VCaP (cell line): ENCODE data around the gene BTBD9.
"Not testable (repeated sequence)": the region's sequence is repeated elsewhere in the genome, so short reads cannot be mapped to it uniquely, and the experiment has no call there.

Source experiments
- H3K27ac ChIP-seq: fragments of 450-650 bp; 2 replicates; pipeline ENCODE4 v1.5.1; 2017
- CTCF ChIP-seq: fragments of 450-650 bp; conservative IDR thresholded peaks from 2 replicates; pipeline ENCODE4 v1.5.1; 2017; ENCODE audit warnings: mild to moderate bottlenecking, moderate library complexity

The BTBD9 gene

GRCh38 chr6:38429546-38429945, 210.2 kb downstream of the BTBD9 start:
- TF ChIP-seq CTCF = no peak

GRCh38 chr6:38427492-38428210, 212.1 kb downstream of the BTBD9 start:
- no peak for TF ChIP-seq CTCF
- H3K27ac ChIP-seq = no peak overlapping the region

More at GRCh38 chr6:38429546-38429945, 210.2 kb downstream of the BTBD9 start:
- no peak overlapping the region for H3K27ac ChIP-seq

GRCh38 chr6:38425788-38426488, 213.8 kb downstream of the BTBD9 start:
- not testable (repeated sequence) for H3K27ac ChIP-seq

GRCh38 chr6:38423746-38424145, 216.0 kb downstream of the BTBD9 start:
- H3K27ac ChIP-seq = no peak overlapping the region
- no peak for TF ChIP-seq CTCF

- TF ChIP-seq CTCF = no peak
- H3K27ac ChIP-seq = no peak overlapping the region
Measured at GRCh38 chr6:38420207-38420606, 219.5 kb downstream of the BTBD9 start.

- no peak overlapping the region for H3K27ac ChIP-seq
- no peak for TF ChIP-seq CTCF
Measured at GRCh38 chr6:38417521-38417920, 222.2 kb downstream of the BTBD9 start.

- TF ChIP-seq CTCF = no peak
- H3K27ac ChIP-seq = no peak overlapping the region
Measured at GRCh38 chr6:38415231-38416005, 224.3 kb downstream of the BTBD9 start.
